ENCODE measurements around the gene PAOX.

The PAOX gene

DNA sequence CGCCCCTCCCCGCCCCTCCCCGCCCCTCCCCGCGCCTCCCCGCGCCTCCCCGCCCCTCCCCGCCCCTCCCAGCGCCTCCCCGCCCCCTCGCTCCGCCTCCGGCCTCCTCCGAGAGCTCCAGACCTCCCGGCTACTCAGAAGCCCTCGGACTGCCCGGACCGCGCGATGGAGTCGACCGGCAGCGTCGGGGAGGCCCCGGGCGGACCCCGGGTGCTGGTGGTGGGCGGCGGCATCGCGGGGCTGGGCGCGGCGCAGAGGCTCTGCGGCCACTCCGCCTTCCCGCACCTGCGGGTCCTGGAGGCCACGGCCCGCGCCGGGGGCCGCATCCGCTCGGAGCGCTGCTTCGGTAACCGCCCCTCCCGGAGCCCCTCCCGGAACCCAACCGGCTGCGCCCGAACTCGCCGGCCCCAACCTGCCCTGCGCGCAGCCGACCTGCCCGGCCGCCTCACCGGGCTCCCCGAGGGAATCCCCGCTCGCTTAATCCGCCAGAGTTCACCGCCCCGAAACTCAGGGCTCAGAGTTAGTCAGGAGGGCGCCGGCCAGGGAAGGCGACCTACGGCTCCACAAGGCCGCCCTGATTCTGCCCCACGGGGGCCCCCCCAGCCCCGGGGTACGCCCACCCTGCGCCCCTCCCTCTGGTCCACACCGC lies at the start of gene PAOX:
Gene PAOX (plus strand): TSS at position 111 of the 649 bp plus-strand sequence. CDS start 55 bp downstream, at position 166.
- DNase-seq = peak; percentile 79

- peak; percentile 90 for DNase-seq
Observed at GRCh38 chr10:133329491-133330202, 49.4 kb upstream of the PAOX start.

- DNase-seq = no peak
Observed at GRCh38 chr10:133332936-133333699, 45.9 kb upstream of the PAOX start.

DNA sequence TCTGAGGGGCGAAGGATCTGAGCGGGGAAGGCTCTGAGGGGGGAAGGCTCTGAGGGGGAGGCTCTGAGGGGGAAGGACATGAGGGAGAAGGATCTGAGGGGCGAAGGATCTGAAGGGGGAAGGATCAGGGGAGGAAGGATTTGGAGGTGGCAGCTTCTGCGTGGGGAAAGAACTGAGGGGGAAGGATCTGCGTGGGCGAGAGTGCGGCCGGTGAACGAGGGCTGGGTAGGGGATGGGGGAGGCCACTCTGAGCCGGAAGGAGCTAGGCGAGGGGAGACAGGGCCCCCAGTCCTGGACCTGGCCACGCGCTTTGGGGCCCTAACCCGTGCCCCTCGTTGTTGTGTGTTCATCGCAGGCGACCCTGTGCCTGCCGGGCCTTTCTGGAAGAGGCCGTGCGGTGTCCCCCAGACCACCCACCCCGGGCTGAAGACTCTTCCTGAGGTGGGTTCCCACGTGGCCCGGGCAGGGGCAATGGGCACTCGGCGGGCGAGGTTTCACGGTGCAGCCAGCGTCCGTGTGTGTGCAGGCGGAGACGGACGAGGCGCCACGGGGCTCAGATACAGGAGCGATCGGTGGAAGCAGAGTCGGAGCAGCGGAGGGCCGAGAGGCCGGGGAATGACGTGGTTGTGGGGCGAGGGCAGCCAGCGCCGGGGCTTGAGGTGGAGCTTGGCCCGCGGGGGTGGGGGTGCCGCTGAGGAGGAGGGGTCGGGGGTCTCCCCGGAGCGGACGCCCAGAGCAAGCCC lies 44.4 kb upstream of the PAOX start:
- DNase-seq = no peak

GRCh38 chr10:133335246-133336117 lies 43.6 kb upstream of the PAOX start:
- peak; percentile 69 for DNase-seq

GRCh38 chr10:133336118-133336576 lies 42.9 kb upstream of the PAOX start:
- no peak for DNase-seq

GRCh38 chr10:133336577-133337369 lies 42.3 kb upstream of the PAOX start, which contains the start of gene CALY:
Gene CALY, minus strand, starts transcription at chr10:133336896. Its CDS starts 7,907 bp downstream, at chr10:133328989.
- peak; percentile 60 for DNase-seq

DNA sequence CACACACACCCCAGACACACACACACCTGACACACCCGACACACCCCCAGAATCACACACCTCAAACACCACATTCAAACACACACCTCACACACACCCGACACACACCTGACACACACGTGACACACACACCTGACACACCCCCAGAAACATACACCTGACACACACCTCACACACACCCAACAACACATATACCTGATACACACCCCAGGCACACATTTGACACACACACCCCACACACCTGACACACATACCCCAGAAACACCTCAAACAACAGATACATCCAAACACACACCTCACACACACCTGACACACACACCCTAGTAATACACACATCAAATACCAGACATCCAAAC lies 41.7 kb upstream of the PAOX start:
- DNase-seq = no peak

- DNase-seq = no peak
Observed at GRCh38 chr10:133338080-133339071, 40.7 kb upstream of the PAOX start.

DNA sequence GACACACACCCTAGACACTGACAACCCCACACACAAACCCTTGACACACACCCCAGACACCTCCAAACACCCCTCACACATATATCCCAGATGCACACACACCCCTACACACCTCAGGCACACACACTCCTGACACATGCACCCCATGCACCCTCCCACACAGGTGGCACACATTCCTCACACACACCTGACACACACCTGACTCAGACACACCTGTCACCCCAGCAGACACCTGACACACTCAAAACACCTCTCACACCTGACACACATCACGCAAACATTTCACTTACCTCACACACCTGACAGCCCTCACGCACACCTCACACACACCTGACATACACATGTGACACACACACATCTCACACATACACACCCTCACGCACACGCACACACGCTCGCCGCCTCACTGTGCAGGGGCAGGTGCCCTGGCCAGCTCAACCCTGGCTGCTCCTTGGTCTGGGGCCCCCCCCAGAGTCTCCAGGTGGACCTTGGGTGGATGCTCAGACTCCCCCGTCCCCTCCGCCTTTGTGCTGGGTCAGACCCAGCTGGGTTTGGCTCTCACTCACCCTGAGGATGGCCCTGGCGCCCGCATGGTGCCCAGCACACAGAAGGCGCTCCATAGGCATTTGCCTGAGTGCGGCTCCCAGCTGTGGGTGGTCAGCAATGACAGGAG lies 39.2 kb upstream of the PAOX start:
- no peak for DNase-seq

DNA sequence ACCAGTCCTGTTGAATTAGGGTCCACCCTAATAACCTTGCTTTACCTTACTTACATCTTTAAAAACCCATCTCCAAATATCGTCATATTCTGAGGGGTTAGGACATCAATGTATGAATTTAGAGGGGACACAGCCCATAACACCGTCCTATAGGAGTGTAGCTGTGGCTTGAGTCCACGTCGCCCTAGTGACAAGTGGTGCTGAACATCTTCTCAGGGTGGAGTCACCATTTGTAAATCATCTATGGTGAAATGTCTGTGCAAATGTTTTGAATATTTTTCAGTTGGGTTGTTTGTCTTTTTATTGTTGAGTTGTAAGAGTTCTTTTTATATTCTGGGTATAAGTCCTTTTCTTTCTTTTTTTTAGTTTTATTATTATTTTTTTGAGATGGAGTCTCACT lies 37.1 kb upstream of the PAOX start:
- DNase-seq = no peak

GRCh38 chr10:133342942-133343341 lies 36.1 kb upstream of the PAOX start:
- no peak for DNase-seq

DNA sequence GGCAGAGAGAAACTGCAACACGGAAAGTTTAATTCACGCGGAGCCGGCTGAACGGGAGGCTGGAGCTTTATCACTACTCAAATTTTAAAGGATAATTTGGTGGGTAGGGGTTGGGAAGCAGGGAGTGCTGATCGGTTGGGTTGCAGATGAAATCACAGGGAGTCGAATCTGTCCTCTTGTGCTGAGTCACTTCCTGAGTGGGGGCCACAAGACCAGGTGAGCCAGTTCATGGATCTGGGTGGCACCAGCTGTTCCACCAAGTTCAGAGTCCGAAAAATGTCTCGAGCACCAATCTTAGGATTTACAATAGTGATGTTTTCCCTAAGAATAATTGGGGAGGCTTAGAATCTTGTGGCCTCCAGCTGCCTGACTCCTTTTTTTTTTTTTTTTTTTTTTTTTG lies 35.5 kb upstream of the PAOX start:
- no peak for DNase-seq

- DNase-seq = no peak
Observed at GRCh38 chr10:133344236-133344635, 34.8 kb upstream of the PAOX start.

DNA sequence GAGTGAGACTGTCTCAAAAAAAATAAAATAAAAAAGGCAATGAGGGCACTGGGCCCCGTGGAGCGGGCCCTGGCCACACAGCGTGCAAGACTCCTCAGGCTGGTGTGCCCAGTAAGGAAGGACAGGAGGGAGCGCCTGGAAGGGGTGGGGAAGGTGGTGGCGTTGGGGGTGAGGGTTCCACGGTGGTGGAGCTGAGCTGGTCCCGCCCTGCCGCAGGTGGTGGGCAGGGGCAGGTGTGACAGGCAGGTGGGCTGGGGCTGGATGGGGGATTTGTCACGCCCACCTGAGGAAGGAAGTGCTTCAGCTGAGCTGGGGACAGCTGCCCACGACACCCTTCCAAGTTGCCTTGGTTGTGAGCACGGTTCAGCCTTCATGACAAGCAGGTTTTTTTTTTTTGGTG lies 32.6 kb upstream of the PAOX start:
- no peak for DNase-seq

DNA sequence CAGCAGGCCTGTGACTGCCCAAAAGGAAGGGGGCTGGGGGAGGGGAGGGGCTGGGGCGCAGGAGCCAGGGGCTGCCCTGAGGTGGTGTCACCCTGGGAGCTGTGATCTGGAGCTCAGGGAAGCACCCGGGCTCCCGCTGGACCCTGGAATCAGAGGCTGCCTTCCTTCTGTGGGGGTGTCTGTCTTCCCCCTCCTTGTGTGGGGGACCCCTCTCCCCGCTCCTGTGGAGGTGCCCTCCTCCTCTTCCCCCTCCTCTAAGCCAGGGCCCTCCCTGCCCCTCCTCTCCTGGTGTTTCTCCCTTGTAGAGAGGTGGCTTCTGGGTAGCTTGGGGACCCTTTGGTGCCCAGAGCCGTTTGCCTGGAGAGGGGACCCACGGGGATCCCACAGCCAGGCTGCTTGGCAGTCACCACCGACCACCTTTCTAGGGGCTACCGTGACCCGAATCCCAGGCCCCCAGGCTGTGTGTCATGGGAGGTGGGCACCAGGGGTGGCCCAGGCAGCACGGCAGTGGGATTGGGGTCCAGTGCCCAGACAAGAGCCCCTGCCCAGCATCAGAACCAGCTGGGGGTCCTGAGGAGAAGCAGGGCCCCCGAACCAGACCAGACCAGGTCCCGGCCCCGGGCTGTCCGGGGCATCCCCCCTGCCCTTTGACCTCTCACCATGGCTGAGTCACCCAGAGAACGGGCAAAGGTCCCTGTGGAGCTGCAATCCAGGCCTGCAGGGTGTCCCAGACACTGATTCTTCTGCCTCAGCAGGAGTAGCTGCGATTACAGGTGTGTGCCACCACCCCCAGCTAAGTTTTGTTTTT lies 31.1 kb upstream of the PAOX start:
- no peak for DNase-seq

DNA sequence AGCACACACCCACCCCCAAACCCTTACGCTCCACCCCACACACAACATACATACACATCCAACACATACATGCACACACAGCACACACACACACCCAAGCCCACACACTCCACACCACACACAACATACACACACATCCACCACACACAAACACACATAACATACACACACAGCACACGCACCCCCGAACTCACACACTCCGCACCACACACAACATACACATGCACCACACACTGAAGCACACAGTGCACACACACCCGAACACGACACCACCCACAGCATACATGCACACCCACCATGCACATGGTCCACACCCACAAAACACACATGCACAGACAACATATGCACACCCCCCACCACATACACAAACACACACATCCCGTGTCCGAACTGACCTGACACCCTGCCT lies 29.9 kb upstream of the PAOX start:
- DNase-seq = no peak

GRCh38 chr10:133349577-133350011 lies 29.5 kb upstream of the PAOX start:
- no peak for DNase-seq

All from islet precursor cell (in vitro differentiated cells).